Panc1 (cell line): ENCODE measurements around the gene C15orf39. TPM values are rescaled to one million over a fixed set of nuclear protein-coding genes. Genes with fewer than 3 reads are reported as not detected.

ENCODE experiments used
- ATAC-seq: fragments of 200-7000 bp; cut with Tn5 transposase; 2 replicates; pipeline ENCODE4 v1.9.1; 2020; ENCODE audit warnings: mild to moderate bottlenecking, moderate library complexity
- BruUV-seq: library from RNA; stranded (reverse); fragments of 400-500 nt; replicated peaks from 2 replicates; lab custom pipeline; 2021; lab: Mats Ljungman, UMichigan
- CTCF ChIA-PET: fragments of 300-600 bp; sonication (Branson Sonifier 250); formaldehyde crosslinking; loops from one replicate; lab custom pipeline; 2022; ENCODE audit warnings: antibody characterized with exemption; lab: Charles Lee
- POLR2A ChIA-PET: fragments of 300-600 bp; sonication (Branson Sonifier 250); formaldehyde crosslinking; loops from one replicate; lab custom pipeline; 2022; ENCODE audit warnings: antibody characterized with exemption; lab: Charles Lee
- DNase-seq: peaks from one replicate; pipeline ENCODE4 v3.0.0-alpha.2; 2010; ENCODE audit warnings: low read depth, low spot score
- H3K27ac ChIP-seq: 2 replicates; pipeline ENCODE4 v1.5.1; 2011; ENCODE audit warnings: mild to moderate bottlenecking, low read length, inconsistent platforms
- H3K27me3 ChIP-seq: fragments of 200-500 bp; sonication (Bioruptor generic); 2 replicates; pipeline ENCODE4 v1.6.0; 2014; ENCODE audit warnings: low read length, inconsistent platforms; ENCODE audit not compliant: control insufficient read depth, insufficient read depth
- H3K36me3 ChIP-seq: fragments of 200-500 bp; sonication (Bioruptor generic); 2 replicates; pipeline ENCODE4 v1.5.1; 2014; ENCODE audit warnings: inconsistent platforms, mild to moderate bottlenecking, low read length, moderate library complexity; ENCODE audit not compliant: control insufficient read depth, insufficient read depth
- H3K4me1 ChIP-seq: 2 replicates; pipeline ENCODE4 v1.5.1; 2011; ENCODE audit warnings: inconsistent platforms, mild to moderate bottlenecking, low read length, moderate library complexity; ENCODE audit not compliant: control insufficient read depth, insufficient read depth
- H3K4me3 ChIP-seq, 2 experiments: 2 replicates each; pipeline ENCODE4 v1.5.1; 2011 to 2012; ENCODE audit warnings: low read depth in 2 of 2, low read length in 2 of 2, mild to moderate bottlenecking in 2 of 2, inconsistent platforms in 1 of 2, moderate library complexity in 1 of 2
- H3K9me3 ChIP-seq: fragments of 200-500 bp; sonication (Bioruptor generic); 2 replicates; pipeline ENCODE4 v1.5.1; 2014; ENCODE audit warnings: low read depth, mild to moderate bottlenecking, inconsistent platforms, low read length, moderate library complexity; ENCODE audit not compliant: control insufficient read depth, insufficient read depth
- POLR2AphosphoS5 ChIP-seq: IDR thresholded peaks from 2 replicates; pipeline ENCODE4 v1.6.1; 2012; ENCODE audit warnings: mild to moderate bottlenecking, low read depth, low read length, moderate library complexity
- SIN3A ChIP-seq: IDR thresholded peaks from 2 replicates; pipeline ENCODE4 v1.6.1; 2012; ENCODE audit warnings: low read depth, mild to moderate bottlenecking, low read length, moderate library complexity, borderline replicate concordance; ENCODE audit not compliant: insufficient read depth
- TCF7L2 ChIP-seq: IDR thresholded peaks from 2 replicates; pipeline ENCODE4 v1.6.1; 2011; ENCODE audit warnings: mild to moderate bottlenecking, low read depth, low read length, inconsistent platforms
- in situ Hi-C: cut with HindIII; loops from 2 replicates; pipeline ENCODE4 v1.10.0; 2016; ENCODE audit warnings: low sequenced_read_pairs, low pct_unique_long_range_greater_than_20kb
- intact Hi-C: fragments of 100-400 bp; cut with micrococcal nuclease; formaldehyde crosslinking; loops from one replicate; pipeline ENCODE4 v1.10.0; 2022; ENCODE audit not compliant: unreplicated experiment
- total RNA-seq: library from RNA; stranded (reverse); gene quantifications from one replicate; pipeline ENCODE4 v1.2.1, GENCODE V29; 2021; ENCODE audit not compliant: unreplicated experiment
- TF ChIP-seq, protein P1 (sequence below): fragments of 450-650 bp; IDR thresholded peaks from 2 replicates; pipeline ENCODE4 v1.5.1; 2017; ENCODE audit warnings: mild to moderate bottlenecking
- TF ChIP-seq, protein P2 (sequence below), 2 experiments: IDR thresholded peaks; 2 replicates each; pipeline ENCODE4 v1.6.1; 2011 to 2012; ENCODE audit warnings: low read depth in 2 of 2, control low read depth in 1 of 2, low read length in 1 of 2, mild to moderate bottlenecking in 1 of 2, moderate library complexity in 1 of 2; ENCODE audit not compliant: insufficient read depth in 1 of 2

The C15orf39 gene
- total RNA-seq, 1 experiment from 2014 or later: 17.6 TPM

DNA sequence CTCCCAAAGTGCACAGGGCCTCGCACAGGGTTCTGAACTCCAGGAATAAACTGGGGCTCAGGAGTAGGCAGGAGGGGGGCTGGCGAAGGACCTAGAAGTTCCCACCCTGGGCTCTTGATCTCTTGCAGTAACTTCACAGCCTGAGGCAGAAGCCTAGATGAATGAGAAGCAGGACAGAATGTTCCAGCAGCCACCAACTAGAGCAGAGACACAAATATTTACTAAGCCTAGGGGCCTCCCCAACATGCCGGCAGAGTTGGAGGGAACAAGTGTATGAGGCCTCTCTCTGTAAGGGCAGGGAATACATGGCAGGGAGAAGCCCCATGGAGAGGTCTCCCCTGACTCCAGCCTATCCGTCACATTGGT is 25.3 kb upstream of the C15orf39 start:
- no peaks in the 10 kb centered on the region for H3K27me3 ChIP-seq
- no peak for DNase-seq
- peaks cover 23% of the 10 kb centered on the region for H3K4me1 ChIP-seq
- intact Hi-C loops: no loop called here
- ATAC-seq: 0 out of 2 replicates have a peak, but pooled peaks have one; percentile 30
- no peak overlapping the region for H3K4me3 ChIP-seq
- POLR2A ChIA-PET: interaction anchor here (0.7 kb wide), 1 partner anchor 28 kb away, joined by 4 read pairs; no protein-coding TSS in a partner anchor
- H3K27ac ChIP-seq: no peak overlapping the region
- in situ Hi-C loops: no loop called here
- H3K36me3 ChIP-seq: no peaks in the 10 kb centered on the region
- no peaks in the 10 kb centered on the region for H3K9me3 ChIP-seq
- CTCF ChIA-PET: no interaction called here
- TF ChIP-seq SIN3A (no peak), POLR2AphosphoS5 (no peak), TCF7L2 (no peak)
- TF ChIP-seq, protein P1, sequence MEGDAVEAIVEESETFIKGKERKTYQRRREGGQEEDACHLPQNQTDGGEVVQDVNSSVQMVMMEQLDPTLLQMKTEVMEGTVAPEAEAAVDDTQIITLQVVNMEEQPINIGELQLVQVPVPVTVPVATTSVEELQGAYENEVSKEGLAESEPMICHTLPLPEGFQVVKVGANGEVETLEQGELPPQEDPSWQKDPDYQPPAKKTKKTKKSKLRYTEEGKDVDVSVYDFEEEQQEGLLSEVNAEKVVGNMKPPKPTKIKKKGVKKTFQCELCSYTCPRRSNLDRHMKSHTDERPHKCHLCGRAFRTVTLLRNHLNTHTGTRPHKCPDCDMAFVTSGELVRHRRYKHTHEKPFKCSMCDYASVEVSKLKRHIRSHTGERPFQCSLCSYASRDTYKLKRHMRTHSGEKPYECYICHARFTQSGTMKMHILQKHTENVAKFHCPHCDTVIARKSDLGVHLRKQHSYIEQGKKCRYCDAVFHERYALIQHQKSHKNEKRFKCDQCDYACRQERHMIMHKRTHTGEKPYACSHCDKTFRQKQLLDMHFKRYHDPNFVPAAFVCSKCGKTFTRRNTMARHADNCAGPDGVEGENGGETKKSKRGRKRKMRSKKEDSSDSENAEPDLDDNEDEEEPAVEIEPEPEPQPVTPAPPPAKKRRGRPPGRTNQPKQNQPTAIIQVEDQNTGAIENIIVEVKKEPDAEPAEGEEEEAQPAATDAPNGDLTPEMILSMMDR: no peak
- TF ChIP-seq, protein P2, sequence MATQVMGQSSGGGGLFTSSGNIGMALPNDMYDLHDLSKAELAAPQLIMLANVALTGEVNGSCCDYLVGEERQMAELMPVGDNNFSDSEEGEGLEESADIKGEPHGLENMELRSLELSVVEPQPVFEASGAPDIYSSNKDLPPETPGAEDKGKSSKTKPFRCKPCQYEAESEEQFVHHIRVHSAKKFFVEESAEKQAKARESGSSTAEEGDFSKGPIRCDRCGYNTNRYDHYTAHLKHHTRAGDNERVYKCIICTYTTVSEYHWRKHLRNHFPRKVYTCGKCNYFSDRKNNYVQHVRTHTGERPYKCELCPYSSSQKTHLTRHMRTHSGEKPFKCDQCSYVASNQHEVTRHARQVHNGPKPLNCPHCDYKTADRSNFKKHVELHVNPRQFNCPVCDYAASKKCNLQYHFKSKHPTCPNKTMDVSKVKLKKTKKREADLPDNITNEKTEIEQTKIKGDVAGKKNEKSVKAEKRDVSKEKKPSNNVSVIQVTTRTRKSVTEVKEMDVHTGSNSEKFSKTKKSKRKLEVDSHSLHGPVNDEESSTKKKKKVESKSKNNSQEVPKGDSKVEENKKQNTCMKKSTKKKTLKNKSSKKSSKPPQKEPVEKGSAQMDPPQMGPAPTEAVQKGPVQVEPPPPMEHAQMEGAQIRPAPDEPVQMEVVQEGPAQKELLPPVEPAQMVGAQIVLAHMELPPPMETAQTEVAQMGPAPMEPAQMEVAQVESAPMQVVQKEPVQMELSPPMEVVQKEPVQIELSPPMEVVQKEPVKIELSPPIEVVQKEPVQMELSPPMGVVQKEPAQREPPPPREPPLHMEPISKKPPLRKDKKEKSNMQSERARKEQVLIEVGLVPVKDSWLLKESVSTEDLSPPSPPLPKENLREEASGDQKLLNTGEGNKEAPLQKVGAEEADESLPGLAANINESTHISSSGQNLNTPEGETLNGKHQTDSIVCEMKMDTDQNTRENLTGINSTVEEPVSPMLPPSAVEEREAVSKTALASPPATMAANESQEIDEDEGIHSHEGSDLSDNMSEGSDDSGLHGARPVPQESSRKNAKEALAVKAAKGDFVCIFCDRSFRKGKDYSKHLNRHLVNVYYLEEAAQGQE (IDR thresholded peaks at IDR 0.05; ENCODE audit: insufficient read depth in 1 of 2, low read depth in 2 of 2, low read length in 1 of 2): no peak
- BruUV-seq: no TSS peak

DNA sequence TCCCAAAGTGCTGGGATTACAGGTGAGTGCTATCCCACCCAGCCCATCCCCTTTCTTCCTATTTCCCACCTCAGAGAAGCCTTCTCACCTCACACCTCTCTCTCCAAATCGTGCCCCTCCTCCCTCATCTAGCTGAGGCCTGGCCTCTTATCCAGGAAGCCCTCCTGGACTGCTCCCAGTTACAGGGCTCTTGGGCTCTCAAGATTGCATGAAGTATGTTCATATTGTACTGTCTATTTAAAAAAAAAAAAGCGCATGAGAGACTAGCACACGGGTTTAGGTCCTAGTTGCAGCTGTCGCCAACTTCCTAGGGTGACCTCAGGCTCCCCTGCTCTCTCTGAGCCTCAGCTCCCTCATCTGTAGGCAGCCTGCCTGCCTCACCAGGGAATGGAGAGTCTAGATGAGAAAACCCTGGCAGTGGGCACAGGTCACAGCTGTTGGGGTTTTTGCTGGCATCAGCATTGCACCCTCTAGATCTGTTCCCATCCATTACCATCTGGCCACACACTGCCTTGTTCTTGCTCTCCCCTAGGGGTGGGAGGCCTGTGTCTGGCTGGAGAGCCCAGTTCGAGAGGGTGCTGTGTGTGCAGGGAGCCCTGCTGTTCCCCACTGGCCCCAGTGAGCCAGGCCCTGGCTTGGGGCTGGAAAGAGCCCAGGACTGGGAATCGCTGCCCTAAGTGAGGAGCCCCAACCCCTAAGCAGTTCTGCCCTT is 24.2 kb upstream of the C15orf39 start:
- ChIA-PET CTCF (no interaction called here), POLR2A (no interaction called here)
- DNase-seq (no peak), ATAC-seq (no peak)
- BruUV-seq: no TSS peak
- intact Hi-C loops: no loop called here
- no peak for TF ChIP-seq SIN3A
- TF ChIP-seq, protein P1: no peak
- no peak for TF ChIP-seq POLR2AphosphoS5
- no peak for TF ChIP-seq TCF7L2
- TF ChIP-seq, protein P2 (IDR thresholded peaks at IDR 0.05; ENCODE audit: insufficient read depth in 1 of 2, low read depth in 2 of 2, low read length in 1 of 2): no peak
- H3K4me1 ChIP-seq: peaks cover 33% of the 10 kb centered on the region
- no peak overlapping the region for H3K27ac ChIP-seq
- no peaks in the 10 kb centered on the region for H3K9me3 ChIP-seq
- no peak overlapping the region for H3K4me3 ChIP-seq
- no peaks in the 10 kb centered on the region for H3K36me3 ChIP-seq
- no peaks in the 10 kb centered on the region for H3K27me3 ChIP-seq
- in situ Hi-C loops: no loop called here
